GM12873 (cell line): ENCODE measurements around the gene POLR1D.

Source experiments
- CTCF ChIP-seq: IDR thresholded peaks from 2 replicates; pipeline ENCODE4 v1.5.1; 2012; ENCODE audit warnings: low read depth, mild to moderate bottlenecking, moderate library complexity, low read length, control low read depth; ENCODE audit not compliant: insufficient read depth; ENCODE audit errors: missing control alignments

Gene POLR1D

DNA sequence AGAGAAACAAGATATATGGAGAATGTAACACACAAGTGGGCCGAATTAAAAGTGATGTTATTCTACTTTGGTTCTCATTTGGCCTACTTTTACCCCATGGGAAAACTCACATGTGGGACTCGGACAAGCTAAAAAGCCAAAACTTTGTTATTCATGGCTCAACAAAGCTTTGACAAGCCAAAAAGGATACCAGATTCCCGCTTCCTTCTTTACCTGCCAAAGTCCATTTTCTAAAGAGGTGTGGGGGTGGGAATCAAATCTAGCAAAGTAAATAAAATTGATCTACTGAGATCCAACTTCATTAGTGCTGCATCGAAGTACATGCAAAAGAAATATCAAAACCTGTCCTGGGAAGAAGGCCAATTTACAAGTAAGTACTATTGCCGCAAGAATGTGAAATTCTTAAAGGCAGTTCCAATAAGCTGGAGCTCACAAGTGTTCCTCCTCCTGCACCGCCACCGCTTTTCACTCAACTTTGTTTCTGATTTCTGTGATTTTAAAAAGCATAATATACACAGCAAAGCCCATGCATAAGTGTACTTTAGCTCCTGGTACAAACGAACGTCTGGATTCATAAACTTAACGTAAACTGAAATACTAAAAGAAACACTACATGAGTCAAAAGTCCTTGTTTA, 2.5 kb upstream of the POLR1D start:
- no peak for TF ChIP-seq CTCF

- peak; percentile 24 for TF ChIP-seq CTCF
Measured at GRCh38 chr13:27619728-27620376, 1.8 kb upstream of the POLR1D start.

GRCh38 chr13:27620377-27621115, 1.1 kb upstream of the POLR1D start, which contains the start of gene LNX2:
TSS of gene LNX2 (minus strand) at chr13:27620529. CDS start at chr13:27581703, 38,826 bp downstream.
- TF ChIP-seq CTCF = no peak

GRCh38 chr13:27621116-27621365, 651 bp upstream of the POLR1D start:
- no peak for TF ChIP-seq CTCF

- TF ChIP-seq CTCF = peak; percentile 13
Measured at GRCh38 chr13:27622102-27622820, 569 bp downstream of the POLR1D start.

DNA sequence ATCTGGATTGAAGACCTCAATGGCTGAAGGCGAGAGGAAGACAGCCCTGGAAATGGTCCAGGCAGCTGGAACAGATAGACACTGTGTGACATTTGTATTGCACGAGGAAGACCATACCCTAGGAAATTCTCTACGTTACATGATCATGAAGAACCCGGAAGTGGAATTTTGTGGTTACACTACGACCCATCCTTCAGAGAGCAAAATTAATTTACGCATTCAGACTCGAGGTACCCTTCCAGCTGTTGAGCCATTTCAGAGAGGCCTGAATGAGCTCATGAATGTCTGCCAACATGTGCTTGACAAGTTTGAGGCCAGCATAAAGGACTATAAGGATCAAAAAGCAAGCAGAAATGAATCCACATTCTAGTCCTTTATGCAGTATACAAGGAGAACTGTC, 1.2 kb downstream of the POLR1D start:
- TF ChIP-seq CTCF = no peak

DNA sequence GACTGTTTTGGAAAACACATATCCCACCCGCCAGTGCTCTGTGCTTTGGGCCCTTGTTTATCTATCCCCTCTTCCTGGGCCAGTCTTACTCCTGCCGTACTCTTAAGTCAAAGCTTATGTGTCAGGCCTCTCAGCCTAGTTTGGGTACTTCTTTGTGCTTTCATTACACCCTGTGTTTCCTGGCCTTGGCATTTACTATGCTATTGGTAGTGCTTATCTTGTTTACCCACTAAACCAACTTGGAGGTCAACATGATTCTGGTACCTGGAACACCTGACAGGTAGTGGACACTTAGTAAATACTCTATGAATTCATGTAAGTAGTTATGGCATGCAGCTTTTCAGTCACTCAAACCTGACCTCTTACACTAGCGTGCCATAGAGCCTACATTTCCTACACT, 2.4 kb downstream of the POLR1D start:
- no peak for TF ChIP-seq CTCF
